GM18519 (cell line): ENCODE measurements around the gene GATA5.

ENCODE experiments used
- ATAC-seq: cut with Tn5 transposase; IDR thresholded peaks from one replicate; pipeline ENCODE4 v1.9.1; 2021; ENCODE audit warnings: mild to moderate bottlenecking, moderate library complexity; ENCODE audit not compliant: unreplicated experiment, low FRiP score

The GATA5 gene

GRCh38 chr20:62473717-62474603, 1.8 kb downstream of the GATA5 start:
- ATAC-seq, result no peak

- ATAC-seq, result no peak
Observed at GRCh38 chr20:62472941-62473585, 2.7 kb downstream of the GATA5 start.

GRCh38 chr20:62472138-62472940, 3.5 kb downstream of the GATA5 start:
- ATAC-seq, result no peak

- ATAC-seq, result no peak
Observed at GRCh38 chr20:62470459-62470858, 5.3 kb downstream of the GATA5 start.

- no peak for ATAC-seq
Observed at GRCh38 chr20:62470001-62470400, 5.8 kb downstream of the GATA5 start.

GRCh38 chr20:62469352-62469751, 6.4 kb downstream of the GATA5 start:
- no peak for ATAC-seq

GRCh38 chr20:62466806-62467537, 8.8 kb downstream of the GATA5 start:
- ATAC-seq, result no peak

- no peak for ATAC-seq
Observed at GRCh38 chr20:62466072-62466760, 9.6 kb downstream of the GATA5 start.

- ATAC-seq, result no peak
Observed at GRCh38 chr20:62464990-62465389, 10.8 kb downstream of the GATA5 start.

GRCh38 chr20:62464425-62464770, 11.4 kb downstream of the GATA5 start:
- no peak for ATAC-seq

- no peak for ATAC-seq
Observed at GRCh38 chr20:62463651-62464424, 12.0 kb downstream of the GATA5 start.

- no peak for ATAC-seq
Observed at GRCh38 chr20:62462976-62463592, 12.7 kb downstream of the GATA5 start.

GRCh38 chr20:62461834-62462233, 14.0 kb downstream of the GATA5 start:
- ATAC-seq, result no peak

GRCh38 chr20:62461157-62461556, 14.6 kb downstream of the GATA5 start:
- no peak for ATAC-seq

- no peak for ATAC-seq
Observed at GRCh38 chr20:62460678-62461077, 15.1 kb downstream of the GATA5 start.

GRCh38 chr20:62459488-62459887, 16.3 kb downstream of the GATA5 start:
- no peak for ATAC-seq

- no peak for ATAC-seq
Observed at GRCh38 chr20:62458275-62459251, 17.2 kb downstream of the GATA5 start.

GRCh38 chr20:62457831-62458230, 18.0 kb downstream of the GATA5 start:
- no peak for ATAC-seq
